Hematopoietic multipotent progenitor cell treated with erythropoietin and hydrocortisone succinate and interleukin-3 and kit ligand, for 17 days (in vitro differentiated cells): ENCODE measurements around the gene RAD51B.

Source experiments
- DNase-seq: peaks from one replicate; pipeline ENCODE4 v3.0.0-alpha.2; 2015; ENCODE audit warnings: low spot score

Gene RAD51B

GRCh38 chr14:68599896-68600610 is 780.5 kb downstream of the RAD51B start:
- no peak for DNase-seq

- no peak for DNase-seq
These were observed 782.9 kb downstream of the RAD51B start for GRCh38 chr14:68602507-68602906.

GRCh38 chr14:68603533-68604360 is 784.2 kb downstream of the RAD51B start:
- no peak for DNase-seq

GRCh38 chr14:68604361-68604730 is 784.8 kb downstream of the RAD51B start:
- no peak for DNase-seq

- DNase-seq, result no peak
These were observed 785.2 kb downstream of the RAD51B start for GRCh38 chr14:68604822-68605221.

- DNase-seq, result no peak
These were observed 786.6 kb downstream of the RAD51B start for GRCh38 chr14:68606176-68606575.

GRCh38 chr14:68606644-68607043 is 787.1 kb downstream of the RAD51B start:
- no peak for DNase-seq

GRCh38 chr14:68607081-68607866 is 787.7 kb downstream of the RAD51B start:
- no peak for DNase-seq

- DNase-seq, result no peak
These were observed 788.4 kb downstream of the RAD51B start for GRCh38 chr14:68607867-68608573.

GRCh38 chr14:68608574-68608962 is 789.0 kb downstream of the RAD51B start:
- no peak for DNase-seq

GRCh38 chr14:68609012-68609411 is 789.4 kb downstream of the RAD51B start:
- no peak for DNase-seq

- DNase-seq, result no peak
These were observed 790.7 kb downstream of the RAD51B start for GRCh38 chr14:68610251-68610793.

- DNase-seq, result no peak
These were observed 792.0 kb downstream of the RAD51B start for GRCh38 chr14:68611599-68611998.

GRCh38 chr14:68612049-68612448 is 792.5 kb downstream of the RAD51B start:
- DNase-seq, result no peak

GRCh38 chr14:68616221-68616902 is 796.8 kb downstream of the RAD51B start:
- no peak for DNase-seq

GRCh38 chr14:68619790-68620574 is 800.4 kb downstream of the RAD51B start:
- DNase-seq, result no peak

GRCh38 chr14:68621400-68622365 is 802.1 kb downstream of the RAD51B start:
- no peak for DNase-seq

GRCh38 chr14:68622856-68623255 is 803.3 kb downstream of the RAD51B start:
- no peak for DNase-seq

GRCh38 chr14:68623307-68623706 is 803.7 kb downstream of the RAD51B start:
- no peak for DNase-seq
